ENCODE results near the gene SLC8A3.

DNA sequence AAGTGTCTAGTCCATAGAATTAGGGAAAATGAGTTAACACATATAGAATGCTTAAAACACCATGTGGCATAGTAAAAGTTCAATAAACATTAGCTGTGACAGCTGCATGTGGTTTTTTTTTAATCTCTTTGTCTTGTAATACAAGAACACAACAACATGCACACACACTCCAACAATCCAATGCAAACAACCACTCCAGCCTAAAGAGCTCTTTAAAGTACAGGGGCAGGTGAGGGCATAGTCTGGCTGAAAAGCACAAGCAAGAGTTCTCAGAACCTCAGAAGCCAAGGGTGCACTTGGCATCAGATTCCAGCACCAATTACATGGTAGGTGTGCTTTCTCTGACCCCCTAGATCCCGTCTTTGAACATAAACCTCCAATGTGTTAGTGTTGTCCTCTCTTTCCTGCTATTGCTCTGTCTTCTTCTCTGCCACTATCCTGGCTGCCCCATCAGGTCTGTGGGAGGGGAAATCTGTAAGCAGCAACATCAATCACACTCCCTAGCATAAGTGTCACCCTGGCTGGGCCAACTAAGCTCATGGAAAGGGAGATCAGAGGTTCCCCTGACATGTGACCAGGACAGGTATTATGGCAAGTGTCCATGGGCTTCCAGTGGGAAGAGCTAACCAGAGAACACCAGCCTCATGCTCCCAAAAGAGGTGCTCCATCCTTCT is 91.0 kb downstream of the SLC8A3 start:
- TF ChIP-seq, protein P1, sequence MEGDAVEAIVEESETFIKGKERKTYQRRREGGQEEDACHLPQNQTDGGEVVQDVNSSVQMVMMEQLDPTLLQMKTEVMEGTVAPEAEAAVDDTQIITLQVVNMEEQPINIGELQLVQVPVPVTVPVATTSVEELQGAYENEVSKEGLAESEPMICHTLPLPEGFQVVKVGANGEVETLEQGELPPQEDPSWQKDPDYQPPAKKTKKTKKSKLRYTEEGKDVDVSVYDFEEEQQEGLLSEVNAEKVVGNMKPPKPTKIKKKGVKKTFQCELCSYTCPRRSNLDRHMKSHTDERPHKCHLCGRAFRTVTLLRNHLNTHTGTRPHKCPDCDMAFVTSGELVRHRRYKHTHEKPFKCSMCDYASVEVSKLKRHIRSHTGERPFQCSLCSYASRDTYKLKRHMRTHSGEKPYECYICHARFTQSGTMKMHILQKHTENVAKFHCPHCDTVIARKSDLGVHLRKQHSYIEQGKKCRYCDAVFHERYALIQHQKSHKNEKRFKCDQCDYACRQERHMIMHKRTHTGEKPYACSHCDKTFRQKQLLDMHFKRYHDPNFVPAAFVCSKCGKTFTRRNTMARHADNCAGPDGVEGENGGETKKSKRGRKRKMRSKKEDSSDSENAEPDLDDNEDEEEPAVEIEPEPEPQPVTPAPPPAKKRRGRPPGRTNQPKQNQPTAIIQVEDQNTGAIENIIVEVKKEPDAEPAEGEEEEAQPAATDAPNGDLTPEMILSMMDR (conservative IDR thresholded peaks at IDR 0.05; ENCODE audit: low read length) = no peak
- TF ChIP-seq EZH2phosphoT487 (IDR thresholded peaks at IDR 0.05; ENCODE audit: borderline replicate concordance) = no peak

Data from Loucy (cell line).